HL-60 (cell line): ENCODE results near the gene CRYBB1.

Experiments used
- DNase-seq, 2 experiments: peaks; one replicate each; pipeline ENCODE4 v3.0.0-alpha.2; 2010 to 2020; ENCODE audit warnings: low read depth in 1 of 2, low spot score in 1 of 2
- H3K27ac ChIP-seq: fragments of 250-450 bp; sonication (Bioruptor Pico); replicated peaks from 2 replicates; pipeline ENCODE4 v1.5.1; 2020; ENCODE audit warnings: mild to moderate bottlenecking, moderate library complexity
- H3K27me3 ChIP-seq: fragments of 250-450 bp; sonication (Bioruptor Pico); 2 replicates; pipeline ENCODE4 v1.5.1; 2021; ENCODE audit warnings: mild to moderate bottlenecking, moderate library complexity; ENCODE audit not compliant: insufficient read depth, poor library complexity, severe bottlenecking
- H3K4me3 ChIP-seq: replicated peaks from 2 replicates; pipeline ENCODE4 v1.5.1; 2011; ENCODE audit warnings: mild to moderate bottlenecking, control low read depth, low read length; ENCODE audit not compliant: insufficient read depth
- CTCF ChIP-seq: IDR thresholded peaks from one replicate; pipeline ENCODE4 v1.5.1; 2011; ENCODE audit warnings: low read length, control low read depth, inconsistent platforms; ENCODE audit not compliant: insufficient read depth
- GABPA ChIP-seq: IDR thresholded peaks from 2 replicates; pipeline ENCODE4 v1.6.1; 2012; ENCODE audit warnings: low read depth
- POLR2AphosphoS5 ChIP-seq: IDR thresholded peaks from 2 replicates; pipeline ENCODE4 v1.6.1; 2012; ENCODE audit warnings: low read depth
- REST ChIP-seq: IDR thresholded peaks from 2 replicates; pipeline ENCODE4 v1.6.1; 2012; ENCODE audit warnings: low read depth; ENCODE audit not compliant: insufficient replicate concordance
- SPI1 ChIP-seq: IDR thresholded peaks from 2 replicates; pipeline ENCODE4 v1.6.1; 2012; ENCODE audit warnings: low read depth, mild to moderate bottlenecking, borderline replicate concordance

Gene CRYBB1

GRCh38 chr22:26584010-26584409, 33.8 kb downstream of the CRYBB1 start:
- Histone ChIP-seq H3K27me3 (no peaks in the 10 kb centered on the region), H3K4me3 (no peak overlapping the region), H3K27ac (no peak overlapping the region)
- TF ChIP-seq REST, result no peak
- no peak for TF ChIP-seq SPI1
- TF ChIP-seq GABPA, result no peak
- TF ChIP-seq CTCF, result no peak
- no peak for DNase-seq

- Histone ChIP-seq H3K4me3 (no peak overlapping the region), H3K27me3 (no peaks in the 10 kb centered on the region), H3K27ac (no peak overlapping the region)
- DNase-seq, result no peak
- no peak for TF ChIP-seq POLR2AphosphoS5
- no peak for TF ChIP-seq SPI1
- no peak for TF ChIP-seq GABPA
- no peak for TF ChIP-seq REST
- no peak for TF ChIP-seq CTCF
Measured at GRCh38 chr22:26581633-26582168, 36.1 kb downstream of the CRYBB1 start.

- Histone ChIP-seq H3K4me3 (no peak overlapping the region), H3K27ac (no peak overlapping the region), H3K27me3 (no peaks in the 10 kb centered on the region)
- TF ChIP-seq GABPA, result no peak
- no peak for TF ChIP-seq REST
- no peak for TF ChIP-seq POLR2AphosphoS5
- no peak for TF ChIP-seq SPI1
- no peak for TF ChIP-seq CTCF
- no peak for DNase-seq
Measured at GRCh38 chr22:26581026-26581425, 36.8 kb downstream of the CRYBB1 start.
